Measurements from ENCODE around the gene FAT2.

Gene FAT2, protein sequence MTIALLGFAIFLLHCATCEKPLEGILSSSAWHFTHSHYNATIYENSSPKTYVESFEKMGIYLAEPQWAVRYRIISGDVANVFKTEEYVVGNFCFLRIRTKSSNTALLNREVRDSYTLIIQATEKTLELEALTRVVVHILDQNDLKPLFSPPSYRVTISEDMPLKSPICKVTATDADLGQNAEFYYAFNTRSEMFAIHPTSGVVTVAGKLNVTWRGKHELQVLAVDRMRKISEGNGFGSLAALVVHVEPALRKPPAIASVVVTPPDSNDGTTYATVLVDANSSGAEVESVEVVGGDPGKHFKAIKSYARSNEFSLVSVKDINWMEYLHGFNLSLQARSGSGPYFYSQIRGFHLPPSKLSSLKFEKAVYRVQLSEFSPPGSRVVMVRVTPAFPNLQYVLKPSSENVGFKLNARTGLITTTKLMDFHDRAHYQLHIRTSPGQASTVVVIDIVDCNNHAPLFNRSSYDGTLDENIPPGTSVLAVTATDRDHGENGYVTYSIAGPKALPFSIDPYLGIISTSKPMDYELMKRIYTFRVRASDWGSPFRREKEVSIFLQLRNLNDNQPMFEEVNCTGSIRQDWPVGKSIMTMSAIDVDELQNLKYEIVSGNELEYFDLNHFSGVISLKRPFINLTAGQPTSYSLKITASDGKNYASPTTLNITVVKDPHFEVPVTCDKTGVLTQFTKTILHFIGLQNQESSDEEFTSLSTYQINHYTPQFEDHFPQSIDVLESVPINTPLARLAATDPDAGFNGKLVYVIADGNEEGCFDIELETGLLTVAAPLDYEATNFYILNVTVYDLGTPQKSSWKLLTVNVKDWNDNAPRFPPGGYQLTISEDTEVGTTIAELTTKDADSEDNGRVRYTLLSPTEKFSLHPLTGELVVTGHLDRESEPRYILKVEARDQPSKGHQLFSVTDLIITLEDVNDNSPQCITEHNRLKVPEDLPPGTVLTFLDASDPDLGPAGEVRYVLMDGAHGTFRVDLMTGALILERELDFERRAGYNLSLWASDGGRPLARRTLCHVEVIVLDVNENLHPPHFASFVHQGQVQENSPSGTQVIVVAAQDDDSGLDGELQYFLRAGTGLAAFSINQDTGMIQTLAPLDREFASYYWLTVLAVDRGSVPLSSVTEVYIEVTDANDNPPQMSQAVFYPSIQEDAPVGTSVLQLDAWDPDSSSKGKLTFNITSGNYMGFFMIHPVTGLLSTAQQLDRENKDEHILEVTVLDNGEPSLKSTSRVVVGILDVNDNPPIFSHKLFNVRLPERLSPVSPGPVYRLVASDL (N-terminal part only)

DNA sequence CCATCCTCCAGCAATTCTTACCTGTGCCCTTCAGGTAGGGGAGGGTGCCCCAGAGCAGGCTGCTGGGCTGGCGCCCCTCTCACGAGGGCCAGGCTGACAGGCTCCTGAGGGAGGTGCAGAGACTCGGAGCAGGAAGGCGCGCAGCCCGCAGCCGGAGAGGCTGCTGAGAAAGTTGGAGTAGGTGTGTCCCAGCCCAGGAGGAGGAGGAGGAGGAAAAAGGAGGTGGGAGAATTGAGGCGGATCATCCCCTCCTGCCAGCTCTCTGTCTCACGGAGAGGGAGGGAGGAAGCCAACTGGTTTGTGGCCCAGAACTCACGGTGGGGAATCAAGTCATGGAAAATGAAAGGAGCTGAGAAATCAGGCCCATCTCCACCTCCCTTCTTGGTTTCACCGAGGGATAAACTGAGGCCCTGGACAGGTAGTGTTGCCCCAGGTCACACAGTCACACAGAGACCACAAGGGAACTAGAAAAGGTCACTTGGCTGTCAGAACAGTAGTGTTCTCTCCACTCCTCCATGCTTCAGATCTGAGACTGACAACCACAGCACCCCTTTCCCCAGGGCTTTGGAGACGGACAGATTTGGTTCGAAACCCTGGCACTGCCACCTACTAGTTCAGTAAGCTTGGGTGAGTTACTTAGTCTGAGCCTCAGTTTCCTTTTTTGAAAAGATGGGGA is at the start of gene FAT2:
FAT2 (minus strand) TSS at position 188 of the 676 bp plus-strand sequence. CDS start 22,400 bp downstream, outside the sequence.
- DNase-seq: no peak

DNA sequence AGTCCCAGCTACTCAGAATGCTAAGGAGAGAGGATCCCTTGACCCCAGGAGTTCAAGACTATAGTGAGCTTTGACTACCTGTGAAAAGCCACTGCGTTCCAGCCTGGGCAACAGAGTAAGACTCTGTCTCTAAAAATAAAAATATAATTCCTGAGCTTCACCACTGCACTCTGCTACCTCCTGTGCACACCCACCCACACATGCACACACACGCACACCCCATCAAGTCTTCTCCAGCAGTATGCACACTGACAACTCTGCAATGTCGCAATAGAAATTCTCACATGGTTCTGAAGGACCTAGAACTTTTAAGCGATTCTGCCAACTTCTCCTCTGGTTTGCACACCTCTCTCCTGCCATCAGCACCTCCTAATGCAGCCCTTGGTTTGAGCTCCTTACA is 47.5 kb upstream of the FAT2 start:
- no peak for DNase-seq

DNA sequence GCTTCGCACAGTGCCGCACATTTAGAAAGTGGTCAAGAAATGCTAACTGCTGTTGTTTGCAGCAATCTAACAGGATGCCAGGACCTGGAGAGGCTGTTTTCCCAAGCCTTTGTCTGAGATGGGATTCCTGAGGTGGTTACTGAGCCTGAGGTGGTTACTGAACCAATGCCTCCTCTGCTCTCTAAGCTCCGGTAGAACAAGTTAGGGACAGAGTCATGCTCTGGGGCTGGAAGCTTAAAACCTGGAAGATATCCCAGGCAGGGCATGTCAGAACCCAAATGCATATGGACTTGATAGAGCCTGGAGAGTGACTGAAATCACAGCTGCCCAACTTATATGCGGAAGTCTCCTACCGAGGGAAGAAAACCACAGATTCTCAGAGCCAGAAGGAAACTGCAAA is 46.5 kb upstream of the FAT2 start:
- DNase-seq: no peak

DNA sequence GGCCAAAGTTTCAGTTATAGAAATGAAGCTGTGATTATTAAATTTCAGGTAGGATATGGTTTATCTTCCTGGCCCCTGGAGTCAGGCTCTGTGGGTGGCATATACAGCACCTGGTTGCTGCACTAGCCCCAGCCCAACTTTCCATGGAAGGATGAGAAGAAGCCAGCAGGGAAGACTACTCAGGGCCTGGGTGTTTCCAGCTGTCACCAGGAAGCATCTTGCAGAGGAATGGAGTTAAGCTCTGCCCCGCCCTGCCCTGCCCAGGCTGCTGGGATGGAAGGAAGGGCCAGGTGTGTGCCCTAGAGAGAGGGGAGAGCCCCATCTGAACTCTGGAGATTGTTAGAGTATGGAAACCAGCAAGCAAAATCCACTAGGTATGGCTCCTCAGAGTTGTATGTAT is 42.8 kb upstream of the FAT2 start:
- DNase-seq: no peak

DNA sequence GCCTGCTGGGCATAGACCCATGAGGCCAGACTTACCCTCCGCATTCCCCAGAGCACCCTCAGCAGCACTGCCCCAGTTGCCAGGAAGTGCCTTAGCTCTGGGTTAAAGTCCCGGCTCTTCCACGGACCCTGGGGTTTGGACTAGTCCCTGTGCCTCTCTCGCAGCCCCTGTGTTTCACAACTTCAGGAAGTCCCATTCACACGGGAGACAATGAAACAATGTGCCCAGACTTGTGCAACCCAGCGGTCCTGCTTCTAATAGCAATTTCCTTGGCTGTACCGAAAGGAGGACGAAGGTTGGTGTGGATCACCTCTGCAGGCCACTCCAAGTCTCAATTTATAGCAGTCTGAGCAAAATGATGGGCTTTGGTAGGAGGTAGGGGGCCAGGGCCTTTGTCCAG is 41.8 kb upstream of the FAT2 start:
- no peak for DNase-seq

DNA sequence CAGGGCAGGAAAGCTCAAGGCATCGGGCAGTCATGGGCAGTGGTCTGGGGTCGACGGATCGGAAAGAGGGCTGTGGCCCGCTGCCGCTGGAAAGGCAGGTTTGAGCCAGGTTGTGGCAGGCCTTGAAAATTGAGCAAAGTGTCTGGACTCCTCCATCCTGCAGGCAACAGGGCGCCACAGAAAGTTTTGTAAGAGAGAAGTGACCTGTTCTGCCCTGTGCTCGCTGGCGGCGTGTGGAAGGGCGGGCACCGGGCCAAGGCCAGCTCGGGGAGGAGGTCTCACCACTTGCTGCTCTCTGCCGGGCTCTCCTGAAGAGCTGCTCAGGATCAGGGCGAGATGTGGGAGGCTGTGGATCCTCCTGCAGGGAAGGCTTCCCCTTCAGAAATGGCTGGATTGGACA is 41.4 kb upstream of the FAT2 start:
- DNase-seq: no peak

DNA sequence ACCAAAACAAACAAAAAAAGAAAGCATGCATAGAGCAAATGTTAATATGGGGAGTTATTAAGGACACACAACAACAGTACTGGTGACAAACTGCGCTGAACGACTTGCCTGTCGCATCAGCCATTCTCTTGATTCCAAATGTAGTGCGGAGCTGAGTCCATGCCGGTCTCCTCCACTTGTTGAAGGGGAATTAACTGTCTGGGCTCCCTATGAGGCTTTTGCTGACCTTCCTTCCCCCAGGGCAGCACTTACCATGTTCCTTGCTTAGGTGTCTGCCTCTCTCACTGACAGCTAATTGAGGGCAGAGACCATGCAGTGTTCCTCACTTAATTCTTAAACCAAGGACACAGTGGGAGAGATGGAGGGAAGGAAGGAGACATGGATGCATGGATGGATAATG is 40.8 kb upstream of the FAT2 start:
- no peak for DNase-seq

DNA sequence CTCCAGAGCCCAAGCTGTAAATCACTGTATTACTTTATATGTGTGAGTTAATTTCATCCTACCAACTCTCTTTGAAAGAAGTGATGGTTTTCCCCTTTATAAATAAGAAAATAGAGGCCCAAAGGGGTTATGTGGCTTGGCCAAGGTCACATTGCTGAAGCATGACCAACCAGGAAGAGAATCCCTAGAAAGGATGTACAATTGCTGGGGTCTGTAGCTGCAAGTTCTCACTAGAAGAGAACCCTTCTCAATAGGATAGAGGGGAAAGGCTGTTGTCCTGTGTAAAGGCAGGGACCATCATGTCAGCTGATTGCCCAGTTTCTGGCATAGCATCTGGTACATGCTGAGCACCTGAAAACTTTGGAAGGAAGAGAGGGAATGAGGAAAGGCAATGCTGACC is 39.0 kb upstream of the FAT2 start:
- DNase-seq: no peak

DNA sequence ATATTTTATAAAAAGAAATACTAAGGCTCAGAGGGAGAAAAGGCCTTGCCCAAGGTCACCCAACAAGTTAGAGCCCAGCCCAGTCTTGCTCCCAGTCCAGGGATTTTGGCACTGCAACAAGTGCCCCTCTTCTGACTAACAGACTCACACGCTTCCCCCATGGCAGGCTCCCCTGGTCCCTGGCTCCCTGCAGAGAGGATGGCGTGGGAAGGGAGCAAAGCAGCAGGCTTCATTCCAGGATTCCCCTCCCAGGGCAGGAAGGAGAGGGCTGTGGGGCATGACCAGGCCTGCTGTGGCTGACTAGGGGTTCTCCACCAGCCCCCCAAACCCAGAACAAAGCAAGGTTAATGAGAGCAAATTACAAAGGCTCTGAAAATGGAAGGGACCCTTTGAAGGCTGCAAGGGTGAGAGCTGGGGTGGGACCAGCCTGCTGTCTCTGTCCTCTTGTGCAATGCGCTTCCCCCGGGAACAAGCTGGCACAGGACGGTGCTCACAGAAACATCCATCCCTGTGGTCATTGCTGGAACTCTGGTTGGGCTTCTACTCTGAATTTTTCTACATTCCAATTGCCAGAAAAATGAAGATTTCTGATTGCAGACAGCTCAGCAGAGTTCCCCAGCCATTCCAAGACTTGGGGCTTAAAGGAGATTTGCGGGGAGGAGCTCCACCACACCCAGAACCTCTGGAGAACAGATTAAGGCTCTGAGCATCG is 37.1 kb upstream of the FAT2 start:
- DNase-seq: no peak

DNA sequence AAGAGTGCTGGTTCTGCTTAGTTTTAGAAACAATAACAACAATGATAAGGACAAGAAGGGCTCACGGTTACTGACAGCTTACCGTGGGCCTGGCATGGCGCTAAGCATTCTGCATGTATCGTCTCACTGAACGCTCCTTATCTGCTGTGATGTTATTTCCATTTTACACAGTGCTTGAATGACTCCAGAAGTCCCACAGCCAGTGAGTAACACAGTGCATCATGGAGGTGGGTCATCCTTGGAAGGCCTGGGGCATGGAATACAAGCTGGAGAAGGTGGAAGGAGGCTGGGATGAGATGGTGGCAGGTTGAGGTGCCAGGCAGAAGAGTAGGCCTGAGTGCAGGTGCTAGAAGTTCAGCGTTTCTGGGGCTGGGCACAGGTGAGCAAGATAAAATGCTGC is 36.5 kb upstream of the FAT2 start:
- no peak for DNase-seq

DNA sequence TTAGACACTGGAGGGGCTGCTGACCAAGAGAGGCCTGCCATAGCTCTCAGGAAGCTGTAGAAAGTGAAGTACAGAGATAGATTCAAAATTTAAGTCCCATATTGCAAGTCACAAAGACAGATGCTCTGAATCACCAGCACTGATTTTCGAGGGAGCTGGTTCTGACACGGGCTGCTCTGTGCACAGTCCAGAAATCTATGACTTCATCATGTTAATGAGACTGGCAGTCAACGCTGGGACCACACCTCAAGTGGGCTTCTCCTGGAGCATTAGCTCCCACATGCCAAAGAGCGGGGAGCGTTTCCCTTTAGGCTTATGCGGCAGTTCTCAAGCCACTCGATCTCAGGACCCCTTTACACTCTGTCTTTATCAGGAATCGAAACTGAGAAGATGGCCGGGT is 34.2 kb upstream of the FAT2 start:
- no peak for DNase-seq

DNA sequence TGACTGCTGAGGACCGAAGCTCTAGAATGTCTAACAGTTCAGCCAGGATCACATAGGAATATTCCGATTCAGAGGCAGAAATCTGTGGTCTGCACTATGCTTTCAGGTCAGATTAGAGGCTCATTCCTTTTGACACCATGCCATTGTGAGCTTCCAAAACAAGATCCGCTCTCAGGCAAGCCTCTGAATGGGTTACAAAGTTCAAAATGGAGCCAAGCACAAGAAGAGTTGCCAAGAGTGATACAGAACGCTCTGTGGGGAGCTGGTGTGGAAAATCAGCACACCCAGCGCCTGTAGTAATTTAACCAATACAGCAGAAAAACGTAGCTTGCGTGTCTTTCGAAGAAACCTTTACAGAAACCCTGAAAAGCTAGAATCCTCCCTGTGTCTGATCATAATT is 33.3 kb upstream of the FAT2 start:
- no peak for DNase-seq

DNA sequence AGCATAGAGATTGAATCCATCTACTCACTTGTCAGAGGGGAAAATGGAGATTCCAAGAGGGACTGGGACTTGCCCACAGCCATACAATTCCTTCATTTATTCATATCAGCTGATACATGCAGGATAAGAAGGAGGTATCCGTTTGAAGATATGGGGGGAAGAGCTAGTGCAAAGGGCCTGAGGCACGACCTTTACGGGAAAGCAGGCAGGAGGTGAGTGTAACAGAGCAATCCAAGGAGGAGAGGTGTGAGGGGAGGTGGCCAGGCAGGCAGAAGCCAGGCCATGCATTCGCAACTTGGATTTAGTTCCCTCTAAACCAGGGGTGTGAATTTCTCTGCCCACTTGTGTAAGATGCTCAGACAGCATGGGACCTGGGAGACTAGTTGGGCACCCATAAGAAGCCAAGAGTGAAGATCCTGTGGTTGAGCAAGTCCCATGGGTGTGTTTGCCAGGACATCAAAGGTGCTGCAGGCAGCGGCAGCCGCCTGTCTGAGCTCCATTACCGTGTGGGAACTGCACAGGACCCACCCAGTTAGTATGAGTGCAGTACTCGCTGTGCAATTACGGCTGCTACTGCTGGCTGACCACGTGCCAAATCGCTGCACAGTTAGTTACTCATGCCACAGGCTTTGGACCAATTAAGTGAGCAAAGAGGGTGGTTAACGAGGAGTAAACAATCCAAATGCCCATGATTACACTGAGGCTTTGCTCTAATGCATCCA is 31.4 kb upstream of the FAT2 start:
- DNase-seq: no peak

DNA sequence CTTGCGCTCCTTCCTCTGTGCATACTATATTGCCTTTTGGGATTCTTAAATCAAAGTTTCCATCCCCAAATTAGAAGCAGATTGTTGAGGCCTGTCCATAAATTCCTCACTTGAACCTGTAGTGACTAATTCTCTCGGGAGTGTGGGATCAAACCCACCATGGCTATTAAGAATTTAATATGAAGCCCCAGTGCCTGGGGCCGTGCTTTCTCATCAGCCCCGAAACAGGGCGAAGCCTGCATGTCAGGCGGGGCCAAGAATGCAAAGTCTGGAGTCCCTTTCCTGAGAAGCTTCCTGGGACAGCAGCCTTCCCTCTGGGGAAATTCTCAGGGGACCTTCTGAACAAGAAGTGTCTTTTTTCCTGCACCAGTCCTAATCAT is 29.3 kb upstream of the FAT2 start:
- no peak for DNase-seq

DNA sequence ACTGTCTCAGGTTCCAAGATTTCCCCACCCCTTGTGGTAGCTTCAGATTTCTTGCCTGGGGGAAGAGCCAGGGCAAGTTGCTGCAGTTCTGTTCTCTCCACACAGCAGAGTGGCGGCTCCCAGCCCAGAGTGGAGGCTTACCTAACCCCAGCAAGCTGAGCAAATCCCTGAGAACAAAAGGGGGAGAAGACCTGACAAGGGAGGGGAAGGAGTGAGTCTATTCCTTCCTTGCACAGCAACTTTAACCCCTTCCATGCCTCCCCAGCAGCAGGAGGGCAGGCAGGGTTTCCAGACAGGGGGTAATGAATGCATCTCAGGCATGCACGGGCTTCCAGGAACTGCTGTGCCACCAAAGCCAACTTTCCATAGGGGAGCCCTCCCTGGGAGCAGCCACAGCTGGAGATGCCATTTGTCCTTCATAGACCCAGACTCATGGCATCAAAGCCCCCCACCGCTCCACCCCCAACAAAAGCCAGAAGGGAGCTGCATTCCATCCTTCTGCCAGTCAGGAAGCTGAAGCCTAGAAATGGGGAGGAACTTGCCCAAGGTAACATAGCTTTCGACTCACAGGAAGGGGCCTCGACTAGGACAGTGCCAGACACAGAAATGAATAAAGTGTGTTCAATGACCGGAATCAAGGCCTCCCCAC is 28.8 kb upstream of the FAT2 start:
- no peak for DNase-seq

DNA sequence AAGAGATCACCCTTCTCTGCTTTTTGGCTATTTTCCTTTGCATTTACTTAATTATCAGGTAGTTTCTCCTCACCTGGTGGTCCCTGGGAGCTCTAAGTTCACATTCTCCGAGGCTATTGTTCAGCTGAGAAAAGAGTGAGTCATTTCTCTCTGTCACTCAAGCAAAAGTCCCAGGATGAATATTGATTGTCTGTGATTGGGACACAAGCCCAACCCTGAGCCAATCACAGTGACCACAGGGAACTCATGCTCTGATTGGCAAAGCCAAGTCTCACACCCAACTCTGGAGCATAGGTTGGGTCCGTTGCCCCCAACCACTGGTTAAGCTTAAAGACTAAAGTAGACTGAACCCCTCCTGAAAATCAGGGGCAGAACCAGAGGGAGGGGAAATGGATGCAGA is 27.8 kb upstream of the FAT2 start:
- DNase-seq: no peak

DNA sequence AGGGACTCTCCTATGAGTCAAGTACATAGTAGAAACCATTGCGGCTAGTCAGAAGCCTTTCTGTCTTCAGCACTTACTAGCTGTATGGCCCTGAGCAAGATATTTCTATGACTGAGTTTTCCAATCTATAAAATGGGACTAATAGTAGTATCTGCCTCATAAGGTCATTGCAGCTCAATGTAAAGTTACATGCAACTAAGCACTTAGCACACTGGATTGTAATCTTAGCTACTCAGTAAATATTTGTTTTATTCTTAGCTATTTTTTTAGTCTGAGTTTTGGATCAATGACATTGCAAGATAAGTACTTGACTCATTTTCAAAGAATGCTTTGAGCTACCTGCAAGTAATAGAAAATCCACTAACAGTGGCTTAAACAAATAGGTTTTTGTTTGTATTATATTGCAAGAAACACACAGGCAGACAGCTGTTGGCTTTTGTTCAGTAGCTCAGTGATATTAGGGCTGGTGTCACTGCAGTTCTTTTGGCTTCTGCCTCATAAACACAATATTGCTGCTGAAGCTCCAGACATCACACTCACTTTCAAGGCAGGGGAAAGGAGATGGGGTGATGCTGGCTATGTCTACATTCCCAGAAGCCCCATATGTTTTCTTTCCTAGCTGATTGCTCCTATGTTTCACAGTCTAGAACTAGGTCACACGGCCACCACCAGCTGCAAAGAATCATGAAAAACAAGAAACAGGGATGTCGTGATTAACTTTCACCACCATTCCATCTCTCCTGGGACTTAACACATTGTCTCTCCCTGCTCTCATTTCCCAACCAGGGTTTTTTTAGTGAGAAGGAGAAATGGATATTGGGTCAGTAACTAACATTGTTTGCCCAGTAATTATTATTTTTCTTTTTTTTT is 26.9 kb upstream of the FAT2 start:
- DNase-seq: no peak

DNA sequence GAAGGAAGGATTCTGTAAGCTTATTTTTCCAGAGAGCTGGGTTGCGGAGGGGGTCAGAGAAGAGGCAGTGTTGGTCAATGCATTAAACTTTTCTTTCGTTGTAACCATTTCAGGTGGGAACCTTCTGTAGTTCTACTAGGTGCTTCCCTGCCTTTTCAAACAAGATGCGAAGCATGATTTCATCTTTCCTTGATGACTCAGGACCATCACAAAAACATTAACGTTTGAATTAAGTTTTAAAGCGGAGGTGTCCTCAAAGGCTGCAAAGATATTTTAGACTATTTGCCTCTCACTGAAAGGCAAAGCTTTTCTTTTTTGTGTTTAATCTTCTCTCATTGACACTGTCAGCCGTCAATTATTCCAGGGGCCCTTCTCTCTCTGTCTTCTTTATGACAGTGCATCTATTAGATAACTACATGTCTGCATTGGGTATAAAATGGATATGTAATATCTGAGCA is 26.3 kb upstream of the FAT2 start:
- DNase-seq: no peak

DNA sequence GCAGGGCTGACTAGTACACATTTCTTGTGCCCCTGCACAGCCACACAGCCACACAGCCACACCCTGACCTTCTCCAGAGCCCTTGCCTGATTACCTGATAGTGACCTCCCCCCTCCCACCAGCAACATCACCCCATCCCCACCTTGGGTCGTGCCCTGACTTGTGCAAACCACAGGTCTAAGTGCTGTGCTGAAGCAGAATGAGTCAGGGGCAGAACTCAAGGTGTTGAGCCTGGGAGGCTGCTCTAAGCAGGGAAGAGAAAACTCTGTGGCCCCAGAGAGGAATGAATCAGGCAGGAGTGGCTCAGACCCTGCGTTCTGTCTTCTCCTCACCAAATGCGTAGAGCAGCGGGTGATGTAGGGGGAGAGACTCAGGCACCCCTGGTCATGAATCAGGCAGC is 24.3 kb upstream of the FAT2 start:
- no peak for DNase-seq

DNA sequence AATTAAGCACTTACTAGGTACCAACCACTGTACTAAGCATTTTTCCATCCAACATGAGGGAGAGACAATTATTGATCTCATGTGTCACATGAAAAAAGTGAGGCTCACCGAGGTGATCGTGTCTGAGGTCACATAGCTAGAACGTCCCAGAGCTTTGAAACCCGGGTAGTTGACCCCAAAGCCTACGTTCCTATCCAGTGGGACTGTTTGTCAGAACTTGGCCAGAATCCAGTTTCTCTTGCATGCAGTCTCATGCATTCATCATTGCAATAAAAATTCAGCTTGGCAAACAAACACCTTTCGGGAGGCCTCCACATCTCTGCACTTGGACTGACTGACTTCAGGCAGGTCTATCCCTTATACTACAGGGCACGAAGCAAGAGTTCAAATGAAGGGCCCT is 23.4 kb upstream of the FAT2 start:
- DNase-seq: no peak
